Fibroblast of lung (primary cell): Measurements from ENCODE around the gene PATE2. TPM values are rescaled to one million over a fixed set of nuclear protein-coding genes. Genes with fewer than 3 reads are reported as not detected.

Source experiments
- DNase-seq, 2 donors: peaks; one replicate each; pipeline versions ENCODE4 v3.0.0 to v3.0.0-alpha.2; 2010; ENCODE audit warnings: low read depth in 2 of 2
- H2AFZ ChIP-seq: 2 replicates; pipeline ENCODE4 v1.5.1; 2012; ENCODE audit warnings: low read length, control low read depth, inconsistent platforms
- H3K27ac ChIP-seq: 2 replicates; pipeline ENCODE4 v1.5.1; 2011; ENCODE audit warnings: low read length, control low read depth; ENCODE audit not compliant: insufficient read depth
- H3K27me3 ChIP-seq: 2 replicates; pipeline ENCODE4 v1.5.1; 2011; ENCODE audit warnings: mild to moderate bottlenecking, low read length; ENCODE audit not compliant: control insufficient read depth, insufficient read depth
- H3K36me3 ChIP-seq: 2 replicates; pipeline ENCODE4 v1.5.1; 2011; ENCODE audit warnings: low read length; ENCODE audit not compliant: control insufficient read depth, insufficient read depth
- H3K4me1 ChIP-seq: 2 replicates; pipeline ENCODE4 v1.5.1; 2011; ENCODE audit warnings: low read length; ENCODE audit not compliant: control insufficient read depth, insufficient read depth; ENCODE audit errors: extremely low read depth
- H3K4me2 ChIP-seq: 2 replicates; pipeline ENCODE4 v1.5.1; 2011; ENCODE audit warnings: low read length, control low read depth; ENCODE audit not compliant: insufficient read depth; ENCODE audit errors: extremely low read depth
- H3K4me3 ChIP-seq, 4 experiments: fragments of 200-600 bp in 1 of 4; sonication (generic) in 1 of 4; replicated peaks in 1 of 4; 2 replicates each; pipeline ENCODE4 v1.5.1; 2011 to 2016; ENCODE audit warnings: low read length in 4 of 4, low read depth in 3 of 4, mild to moderate bottlenecking in 3 of 4, control low read depth in 2 of 4, inconsistent platforms in 1 of 4, mixed read lengths in 1 of 4; ENCODE audit not compliant: insufficient read depth in 1 of 4; ENCODE audit errors: control extremely low read depth in 1 of 4
- H3K79me2 ChIP-seq: 2 replicates; pipeline ENCODE4 v1.5.1; 2012; ENCODE audit warnings: mild to moderate bottlenecking, low read length, inconsistent platforms; ENCODE audit not compliant: control insufficient read depth, insufficient read depth
- H3K9ac ChIP-seq: 2 replicates; pipeline ENCODE4 v1.5.1; 2011; ENCODE audit warnings: mild to moderate bottlenecking, low read length, control low read depth; ENCODE audit not compliant: insufficient read depth
- H3K9me3 ChIP-seq: 2 replicates; pipeline ENCODE4 v1.5.1; 2012; ENCODE audit warnings: low read depth, low read length; ENCODE audit not compliant: control insufficient read depth, insufficient read depth
- H4K20me1 ChIP-seq: 2 replicates; pipeline ENCODE4 v1.5.1; 2011; ENCODE audit warnings: low read length; ENCODE audit not compliant: control insufficient read depth, insufficient read depth; ENCODE audit errors: extremely low read depth
- CTCF ChIP-seq, 2 donors: IDR thresholded peaks in 1 of 2; conservative IDR thresholded peaks in 1 of 2; 1 replicate in 1 of 2; 2 replicates in 1 of 2; pipeline ENCODE4 v1.5.1; 2011 to 2012; ENCODE audit warnings: low read length in 2 of 2, control low read depth in 1 of 2, inconsistent platforms in 1 of 2, low read depth in 1 of 2, mild to moderate bottlenecking in 1 of 2
- EZH2 ChIP-seq: IDR thresholded peaks from 2 replicates; pipeline ENCODE4 v1.5.1; 2012; ENCODE audit warnings: low read length, control low read depth, mild to moderate bottlenecking; ENCODE audit errors: missing control alignments
- polyA plus RNA-seq, 2 donors: library from polyadenylated mRNA; depleted of rRNA in 1 of 2; stranded (reverse) in 1 of 2; unstranded in 1 of 2; fragments of >200 nt; gene quantifications; 2 replicates each; pipeline ENCODE4 v1.2.1, GENCODE V29; 2011 to 2012; ENCODE audit warnings: missing spikeins in 1 of 2
- total RNA-seq: library from RNA; depleted of rRNA; stranded (reverse); fragments of >200 nt; gene quantifications from 2 replicates; pipeline ENCODE4 v1.2.1, GENCODE V29; 2014

PATE2 gene
- total and polyA plus RNA-seq, 2 donors (not counting 1 experiment from before 2014, with no cell fraction given): 0.17 TPM; not detected in 1

GRCh38 chr11:125768336-125769046 is 10.1 kb downstream of the PATE2 start:
- H3K27me3 ChIP-seq: no peaks in the 10 kb centered on the region
- no peak overlapping the region for H3K27ac ChIP-seq
- no peaks in the 10 kb centered on the region for H3K79me2 ChIP-seq
- no peaks in the 10 kb centered on the region for H3K36me3 ChIP-seq
- H3K9me3 ChIP-seq: no peaks in the 10 kb centered on the region
- no peaks in the 10 kb centered on the region for H4K20me1 ChIP-seq
- no peak for TF ChIP-seq EZH2
- no peak for TF ChIP-seq CTCF (conservative IDR thresholded peaks at IDR 0.05 in 1 of 2, IDR thresholded peaks at IDR 0.05 in 1 of 2; ENCODE audit: low read depth in 1 of 2, low read length in 2 of 2)
- no peak overlapping the region for H3K4me2 ChIP-seq
- no peak overlapping the region for H2AFZ ChIP-seq
- no peak overlapping the region for H3K9ac ChIP-seq
- DNase-seq: no peak
- no peaks in the 10 kb centered on the region for H3K4me1 ChIP-seq
- no peak overlapping the region for H3K4me3 ChIP-seq

- Histone ChIP-seq H3K27ac (no peak overlapping the region), H3K27me3 (no peaks in the 10 kb centered on the region), H3K4me1 (no peaks in the 10 kb centered on the region), H2AFZ (no peak overlapping the region), H4K20me1 (no peaks in the 10 kb centered on the region), H3K9ac (no peak overlapping the region), H3K4me3 (no peak overlapping the region), H3K36me3 (no peaks in the 10 kb centered on the region), H3K4me2 (no peak overlapping the region), H3K79me2 (no peaks in the 10 kb centered on the region), H3K9me3 (no peaks in the 10 kb centered on the region)
- TF ChIP-seq EZH2 (no peak), CTCF (conservative IDR thresholded peaks at IDR 0.05 in 1 of 2, IDR thresholded peaks at IDR 0.05 in 1 of 2; ENCODE audit: low read depth in 1 of 2, low read length in 2 of 2) (no peak)
- no peak for DNase-seq
Measured at GRCh38 chr11:125766251-125766650, 12.4 kb downstream of the PATE2 start.

- H3K9ac ChIP-seq: no peak overlapping the region
- no peaks in the 10 kb centered on the region for H3K27me3 ChIP-seq
- no peaks in the 10 kb centered on the region for H3K36me3 ChIP-seq
- no peaks in the 10 kb centered on the region for H4K20me1 ChIP-seq
- H3K4me1 ChIP-seq: no peaks in the 10 kb centered on the region
- TF ChIP-seq EZH2 (no peak), CTCF (conservative IDR thresholded peaks at IDR 0.05 in 1 of 2, IDR thresholded peaks at IDR 0.05 in 1 of 2; ENCODE audit: low read depth in 1 of 2, low read length in 2 of 2) (no peak)
- no peak overlapping the region for H3K4me2 ChIP-seq
- no peak overlapping the region for H3K4me3 ChIP-seq
- no peak overlapping the region for H3K27ac ChIP-seq
- no peaks in the 10 kb centered on the region for H3K9me3 ChIP-seq
- no peaks in the 10 kb centered on the region for H3K79me2 ChIP-seq
- no peak for DNase-seq
- no peak overlapping the region for H2AFZ ChIP-seq
Measured at GRCh38 chr11:125763483-125763882, 15.1 kb downstream of the PATE2 start.
